HG02763 (cell line): Measurements from ENCODE around the gene ARID3B.
"Not testable (repeated sequence)": the region's sequence is repeated elsewhere in the genome, so short reads cannot be mapped to it uniquely, and the experiment has no call there.

Experiments used
- ATAC-seq: cut with Tn5 transposase; IDR thresholded peaks from one replicate; pipeline ENCODE4 v1.9.1; 2021; ENCODE audit warnings: mild to moderate bottlenecking, moderate library complexity; ENCODE audit not compliant: unreplicated experiment

The ARID3B gene

GRCh38 chr15:74618841-74619596 lies 78.0 kb downstream of the ARID3B start:
- ATAC-seq: no peak

- no peak for ATAC-seq
Observed at GRCh38 chr15:74619916-74620635, 79.1 kb downstream of the ARID3B start.

- no peak for ATAC-seq
Observed at GRCh38 chr15:74620636-74621545, 79.9 kb downstream of the ARID3B start.

GRCh38 chr15:74621546-74621920 lies 80.5 kb downstream of the ARID3B start:
- ATAC-seq: no peak

GRCh38 chr15:74621936-74622335 lies 80.9 kb downstream of the ARID3B start:
- ATAC-seq: no peak

DNA sequence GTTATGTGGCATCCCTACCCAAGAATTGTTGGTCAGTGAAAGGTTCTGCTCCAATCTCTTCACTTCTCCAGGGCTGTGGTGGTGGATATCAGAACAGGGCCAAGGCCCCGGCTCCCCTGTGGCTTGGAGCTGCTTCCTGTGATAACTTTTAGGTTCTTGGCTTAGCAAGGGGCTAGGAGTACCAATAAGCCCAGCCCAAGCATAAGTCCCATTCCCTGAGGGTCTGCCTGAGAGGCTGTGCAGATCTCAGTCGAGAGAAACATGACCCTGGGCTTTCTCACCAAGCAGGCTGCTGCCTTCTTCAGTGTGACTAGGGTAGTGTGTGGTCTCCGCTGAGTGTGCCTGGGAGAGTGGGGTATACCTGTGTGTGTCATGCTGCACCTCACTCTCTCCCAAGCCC lies 81.7 kb downstream of the ARID3B start:
- ATAC-seq: no peak

- no peak for ATAC-seq
Observed at GRCh38 chr15:74624020-74624602, 83.1 kb downstream of the ARID3B start.

GRCh38 chr15:74625693-74626092 lies 84.7 kb downstream of the ARID3B start:
- no peak for ATAC-seq

DNA sequence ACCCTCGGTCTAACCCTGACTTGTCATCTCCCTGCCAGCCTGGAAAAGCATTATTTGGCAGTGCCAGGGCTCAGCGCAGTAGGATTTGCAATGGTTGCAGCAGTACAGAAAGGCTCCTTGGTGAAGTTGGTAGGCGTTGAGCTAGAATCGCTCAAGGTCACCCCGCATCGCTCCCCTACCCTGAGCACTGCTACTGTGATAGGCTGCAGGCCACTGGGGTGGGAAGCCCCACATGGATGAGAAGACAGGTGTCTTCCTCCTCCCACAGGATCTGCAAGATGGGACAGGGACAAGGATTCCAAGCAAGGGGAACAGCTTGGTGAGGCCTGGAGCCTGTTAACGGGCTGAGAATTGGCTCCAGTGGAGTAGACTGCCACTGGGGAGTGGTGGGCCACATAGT lies 85.3 kb downstream of the ARID3B start:
- no peak for ATAC-seq

DNA sequence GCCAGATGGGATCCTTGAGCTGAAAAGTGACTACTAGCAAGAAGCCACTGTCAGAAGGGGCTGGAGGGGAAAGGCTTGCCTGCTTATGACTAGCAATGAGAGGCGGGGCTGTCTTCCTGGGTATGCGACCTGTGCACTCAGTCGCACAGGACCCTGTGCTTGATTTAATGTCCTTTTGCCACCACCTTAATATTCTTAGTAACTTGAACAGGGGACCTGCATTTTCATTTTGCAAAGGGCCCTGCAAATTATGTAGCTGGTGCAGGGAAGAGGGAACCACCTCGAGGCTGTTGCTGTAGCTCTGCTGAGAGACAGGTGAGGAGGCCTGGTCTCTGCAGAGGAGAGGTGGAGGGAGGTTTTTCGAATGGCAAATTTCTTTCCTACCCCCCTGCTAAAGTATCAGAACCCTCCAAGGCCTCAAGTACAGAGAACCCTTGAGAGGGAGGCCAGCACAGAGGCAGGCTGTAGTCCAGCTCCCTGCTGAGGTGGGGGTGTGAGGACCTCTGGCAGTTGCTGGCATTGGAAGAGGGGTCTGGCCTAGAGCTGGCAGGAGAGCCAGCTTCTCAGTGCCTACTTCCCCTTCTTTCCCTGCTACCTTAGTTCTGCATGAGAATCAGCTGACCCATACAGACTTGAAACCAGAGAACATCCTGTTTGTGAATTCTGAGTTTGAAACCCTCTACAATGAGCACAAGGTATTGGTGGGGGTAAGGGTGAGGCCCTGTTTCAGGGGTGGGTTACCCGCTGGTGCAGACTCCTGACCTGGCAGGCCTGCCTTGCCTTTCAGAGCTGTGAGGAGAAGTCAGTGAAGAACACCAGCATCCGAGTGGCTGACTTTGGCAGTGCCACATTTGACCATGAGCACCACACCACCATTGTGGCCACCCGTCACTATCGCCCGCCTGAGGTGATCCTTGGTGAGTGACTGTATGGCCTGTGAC lies 86.0 kb downstream of the ARID3B start:
- ATAC-seq: peak; percentile 58

- ATAC-seq: no peak
Observed at GRCh38 chr15:74627766-74628165, 86.7 kb downstream of the ARID3B start.

- ATAC-seq: no peak
Observed at GRCh38 chr15:74628199-74628598, 87.2 kb downstream of the ARID3B start.

DNA sequence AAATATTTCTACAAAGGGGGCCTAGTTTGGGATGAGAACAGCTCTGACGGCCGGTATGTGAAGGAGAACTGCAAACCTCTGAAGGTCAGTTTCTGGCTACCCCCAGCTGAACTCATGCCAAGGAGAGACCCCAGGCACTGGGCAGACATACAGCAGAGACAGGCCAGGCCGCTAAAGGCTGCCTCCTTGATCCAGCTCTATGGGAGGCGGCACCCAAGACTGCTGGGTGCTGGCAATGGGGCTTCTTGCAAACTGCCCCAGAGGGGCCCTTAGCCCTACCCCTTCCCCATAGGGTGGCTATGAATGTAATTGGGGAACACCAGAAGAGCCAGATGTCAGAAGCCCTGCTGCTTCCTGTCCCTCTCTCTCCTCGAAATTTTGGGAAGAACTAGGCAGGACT lies 87.9 kb downstream of the ARID3B start:
- ATAC-seq: no peak

DNA sequence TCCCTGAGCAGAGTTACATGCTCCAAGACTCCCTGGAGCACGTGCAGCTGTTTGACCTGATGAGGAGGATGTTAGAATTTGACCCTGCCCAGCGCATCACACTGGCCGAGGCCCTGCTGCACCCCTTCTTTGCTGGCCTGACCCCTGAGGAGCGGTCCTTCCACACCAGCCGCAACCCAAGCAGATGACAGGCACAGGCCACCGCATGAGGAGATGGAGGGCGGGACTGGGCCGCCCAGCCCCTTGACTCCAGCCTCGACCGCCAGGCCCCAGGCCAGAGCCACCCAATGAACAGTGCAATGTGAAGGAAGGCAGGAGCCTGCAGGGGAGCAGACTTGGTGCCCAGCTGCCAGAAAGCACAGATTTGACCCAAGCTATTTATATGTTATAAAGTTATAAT lies 88.7 kb downstream of the ARID3B start:
- not testable (repeated sequence) for ATAC-seq

DNA sequence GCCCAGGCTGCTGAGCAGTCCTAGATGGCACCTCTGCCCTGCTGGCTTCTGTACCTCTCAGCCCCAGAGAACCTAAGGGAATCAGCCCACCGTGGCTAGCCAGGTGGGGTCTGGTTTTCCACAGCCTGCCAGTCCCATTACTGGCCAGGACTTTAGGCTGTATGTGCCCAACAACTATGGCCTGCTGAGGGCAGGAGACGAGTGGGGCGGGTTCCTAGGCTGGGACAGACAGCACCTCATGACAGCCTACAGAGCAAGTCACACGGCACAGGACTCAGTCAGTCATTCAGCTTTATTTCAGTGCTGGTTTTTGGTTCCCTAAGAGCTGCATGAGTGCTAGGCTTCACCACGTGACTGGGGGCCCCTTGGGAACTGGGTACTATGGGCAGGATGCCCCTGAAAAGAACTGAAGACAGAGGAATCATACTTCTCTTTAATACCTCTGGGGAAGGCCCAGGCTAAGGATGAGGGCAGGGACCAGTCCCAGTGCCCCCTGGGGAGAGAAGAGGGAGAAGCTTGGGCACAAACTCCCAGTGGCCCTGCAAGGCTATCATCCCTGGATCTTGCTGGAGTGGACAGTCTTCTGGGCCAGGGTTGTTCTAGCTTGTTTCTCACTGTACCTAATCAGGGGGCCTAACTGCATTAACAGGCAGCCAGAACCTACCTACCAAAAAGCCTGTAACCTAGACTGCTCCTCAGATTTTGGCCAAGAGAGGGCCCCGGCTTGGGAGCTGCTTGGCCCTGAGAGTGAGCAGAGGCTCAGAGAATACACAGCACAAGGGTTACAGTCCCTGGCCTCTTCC lies 89.5 kb downstream of the ARID3B start:
- no peak for ATAC-seq

DNA sequence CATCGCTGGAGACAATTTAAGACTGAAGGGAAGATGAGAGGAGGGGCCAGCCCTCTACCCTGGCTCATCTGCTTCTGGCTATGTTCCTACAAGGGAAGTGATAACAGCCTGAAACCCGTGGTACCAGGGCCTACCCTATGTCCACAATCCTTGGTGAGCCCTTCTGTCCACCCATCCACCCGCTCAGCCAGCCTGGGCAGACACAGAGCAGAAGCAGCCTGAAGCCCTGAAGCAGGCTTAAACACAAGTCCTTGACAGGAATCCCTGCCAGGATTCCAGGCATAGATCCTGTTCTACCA lies 90.0 kb downstream of the ARID3B start:
- ATAC-seq: no peak

- ATAC-seq: no peak
Observed at GRCh38 chr15:74631408-74631807, 90.4 kb downstream of the ARID3B start.

- no peak for ATAC-seq
Observed at GRCh38 chr15:74631935-74632560, 91.0 kb downstream of the ARID3B start.

DNA sequence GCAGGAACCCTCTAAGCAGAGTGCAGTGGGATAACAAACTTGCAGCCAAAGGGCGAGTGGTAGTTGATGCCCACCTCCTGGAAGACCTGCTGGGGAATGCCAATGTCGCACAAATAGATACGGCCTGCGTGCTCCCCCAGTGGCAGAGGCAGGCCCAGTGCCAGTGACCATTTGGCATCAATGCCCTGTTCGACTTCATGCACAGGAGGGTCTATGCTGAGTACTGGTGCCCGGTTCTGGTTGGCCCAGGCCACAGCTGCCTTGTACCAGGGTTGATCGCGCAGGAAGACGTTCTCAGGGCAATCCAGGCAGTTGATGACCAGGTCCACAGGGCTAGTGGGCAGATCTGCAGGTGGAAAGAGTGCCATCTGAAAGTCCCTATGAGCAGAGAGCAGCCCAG lies 91.6 kb downstream of the ARID3B start:
- ATAC-seq: no peak
